GM12891 (cell line): ENCODE results near the gene PANK1.
A peak's percentile ranks its signal among the peaks of the same experiment; 100 is the strongest.
"Not testable (repeated sequence)": the region's sequence is repeated elsewhere in the genome, so short reads cannot be mapped to it uniquely, and the experiment has no call there.

Experiments used
- DNase-seq: peaks from one replicate; pipeline ENCODE4 v3.0.0; 2011; ENCODE audit warnings: low spot score; ENCODE audit not compliant: insufficient read length
- FAIRE-seq: peaks from 2 replicates; lab custom pipeline; 2011; peaks lifted over from hg19 to GRCh38; lab: Jason Lieb, UNC
- PAX5 ChIP-seq: IDR thresholded peaks from 2 replicates; pipeline ENCODE4 v1.6.1; 2011; ENCODE audit warnings: low read length, moderate library complexity, mild to moderate bottlenecking; ENCODE audit not compliant: insufficient read depth, severe bottlenecking
- POLR2A ChIP-seq: IDR thresholded peaks from 2 replicates; pipeline ENCODE4 v1.6.1; 2011; ENCODE audit warnings: low read depth, low read length, control low read depth
- POLR2AphosphoS5 ChIP-seq: IDR thresholded peaks from 2 replicates; pipeline ENCODE4 v1.6.1; 2011; ENCODE audit warnings: low read depth, low read length, control low read depth
- POU2F2 ChIP-seq: IDR thresholded peaks from 2 replicates; pipeline ENCODE4 v1.6.1; 2011; ENCODE audit warnings: low read depth, mild to moderate bottlenecking, control low read depth, low read length, moderate library complexity
- SPI1 ChIP-seq: IDR thresholded peaks from 2 replicates; pipeline ENCODE4 v1.6.1; 2011; ENCODE audit warnings: low read depth, low read length, control low read depth
- TAF1 ChIP-seq: IDR thresholded peaks from 2 replicates; pipeline ENCODE4 v1.6.1; 2011; ENCODE audit warnings: low read depth, low read length, control low read depth

Gene PANK1

GRCh38 chr10:89550509-89550908 lies 94.5 kb downstream of the PANK1 start:
- DNase-seq (no peak), FAIRE-seq (no peak)
- TF ChIP-seq PAX5 (no peak), POLR2A (no peak), POU2F2 (no peak), POLR2AphosphoS5 (no peak), SPI1 (no peak), TAF1 (no peak)

- TF ChIP-seq POU2F2 (no peak), POLR2A (no peak), PAX5 (no peak), SPI1 (no peak), TAF1 (no peak), POLR2AphosphoS5 (no peak)
- DNase-seq (no peak), FAIRE-seq (no peak)
Measured at GRCh38 chr10:89549510-89549909, 95.5 kb downstream of the PANK1 start.

DNA sequence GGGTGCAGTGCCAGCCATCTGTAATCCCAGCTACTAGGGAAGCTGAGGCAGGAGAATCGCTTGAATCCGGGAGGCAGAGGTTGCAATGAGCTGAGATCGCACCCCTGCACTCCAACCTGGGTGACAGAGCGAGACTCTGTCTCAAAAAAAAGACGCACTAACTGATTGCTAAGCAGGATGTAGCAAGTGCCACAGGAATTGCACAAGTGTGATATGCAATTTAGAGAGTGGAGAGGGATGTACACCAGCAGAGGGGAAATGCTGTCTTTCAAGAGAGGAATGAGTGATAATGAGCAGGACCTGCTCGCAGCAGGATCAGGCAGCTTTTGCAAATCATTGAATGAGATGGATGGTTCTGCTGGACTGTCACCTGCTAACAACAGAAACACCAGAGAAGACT lies 96.4 kb downstream of the PANK1 start:
- DNase-seq (no peak), FAIRE-seq (no peak)
- TF ChIP-seq POU2F2 (no peak), POLR2AphosphoS5 (no peak), POLR2A (no peak), SPI1 (no peak), PAX5 (no peak), TAF1 (no peak)

DNA sequence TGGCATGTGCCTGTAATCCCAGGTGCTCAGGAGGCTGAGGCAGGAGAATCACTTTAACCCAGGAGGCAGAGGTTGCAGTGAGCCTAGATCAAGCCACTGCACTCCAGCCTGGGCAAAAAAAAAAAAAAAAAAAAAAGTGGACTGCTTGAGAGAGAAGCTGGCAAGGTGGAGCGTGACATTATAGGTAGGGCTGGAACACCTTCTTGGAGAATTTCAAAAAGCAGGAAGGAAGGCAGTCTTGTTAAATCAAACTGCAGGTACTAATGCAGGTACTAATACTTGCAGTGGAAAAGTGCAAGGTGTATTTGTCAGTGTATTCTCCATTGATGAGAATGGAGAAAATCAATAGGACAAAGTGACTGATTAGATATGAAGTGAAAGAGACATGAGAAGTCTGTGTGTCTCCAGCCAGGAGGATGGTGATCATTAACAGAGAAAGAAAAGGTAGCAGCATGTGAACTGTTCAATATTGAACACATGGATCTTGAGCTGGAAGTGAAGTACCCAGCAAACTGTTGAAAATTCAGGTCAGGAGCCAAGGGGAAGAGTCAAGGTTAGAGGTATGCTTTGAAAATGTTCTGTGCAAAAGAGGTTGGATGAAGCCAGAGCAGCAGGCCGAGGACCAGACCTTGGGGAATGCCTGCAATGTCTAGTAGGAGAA lies 97.1 kb downstream of the PANK1 start:
- TF ChIP-seq SPI1 (no peak), POU2F2 (no peak), POLR2AphosphoS5 (no peak), POLR2A (no peak), PAX5 (no peak), TAF1 (no peak)
- no peak for FAIRE-seq
- no peak for DNase-seq

GRCh38 chr10:89546651-89547050 lies 98.4 kb downstream of the PANK1 start:
- not testable (repeated sequence) for DNase-seq, FAIRE-seq

DNA sequence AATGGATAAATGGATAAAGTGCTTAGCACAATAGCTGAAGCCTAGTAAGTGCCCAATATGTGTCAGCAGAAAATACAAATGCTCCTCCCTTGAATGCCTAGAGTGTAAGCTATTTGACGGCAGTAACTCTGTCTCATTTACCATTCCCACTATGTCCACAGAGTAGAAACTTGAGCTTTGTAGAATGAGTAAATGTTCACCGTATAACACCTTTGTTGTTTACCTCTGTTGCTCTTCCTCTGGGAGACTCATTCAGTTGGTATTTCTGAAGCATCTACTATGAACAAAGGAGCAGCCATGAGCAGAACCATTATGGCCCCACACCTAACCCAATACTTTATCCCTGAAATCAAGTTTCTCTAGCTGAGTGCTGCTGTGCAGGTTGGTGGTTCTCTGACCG lies 101.2 kb downstream of the PANK1 start:
- DNase-seq (no peak), FAIRE-seq (no peak)
- TF ChIP-seq PAX5 (no peak), POLR2AphosphoS5 (no peak), TAF1 (no peak), POU2F2 (no peak), POLR2A (no peak), SPI1 (no peak)

GRCh38 chr10:89540420-89540949 lies 104.6 kb downstream of the PANK1 start:
- DNase-seq (no peak), FAIRE-seq (no peak)
- TF ChIP-seq SPI1 (no peak), POLR2A (no peak), TAF1 (no peak), POU2F2 (no peak), POLR2AphosphoS5 (no peak), PAX5 (no peak)

DNA sequence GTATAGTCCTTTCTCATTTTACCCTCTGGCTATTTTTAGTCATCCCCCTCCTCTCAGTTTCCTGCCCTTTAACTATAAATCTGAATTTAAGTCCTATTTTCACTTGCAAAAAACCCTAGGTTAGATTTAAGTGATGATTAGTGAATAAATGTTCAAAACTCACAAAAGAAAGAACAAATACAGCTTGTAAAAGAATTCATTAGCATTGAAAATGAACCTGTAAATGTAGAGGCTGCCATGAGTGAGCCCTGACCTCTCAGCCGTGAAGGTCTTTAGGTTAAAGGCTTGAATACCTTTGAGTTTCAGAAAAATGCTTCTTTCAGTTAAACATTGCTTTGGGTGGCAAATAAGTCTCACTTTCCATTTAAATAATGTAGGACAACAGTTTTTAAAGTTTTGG lies 107.7 kb downstream of the PANK1 start:
- DNase-seq (no peak), FAIRE-seq (no peak)
- TF ChIP-seq PAX5 (no peak), TAF1 (no peak), POU2F2 (no peak), POLR2A (no peak), SPI1 (no peak), POLR2AphosphoS5 (no peak)

GRCh38 chr10:89536013-89536354 lies 109.1 kb downstream of the PANK1 start:
- TF ChIP-seq PAX5 (no peak), POLR2AphosphoS5 (no peak), POLR2A (no peak), TAF1 (no peak), SPI1 (no peak), POU2F2 (no peak)
- DNase-seq (no peak), FAIRE-seq (no peak)

- FAIRE-seq (no peak), DNase-seq (peak; percentile 32)
- TF ChIP-seq TAF1 (no peak), POLR2A (no peak), PAX5 (no peak), SPI1 (no peak), POLR2AphosphoS5 (no peak), POU2F2 (no peak)
Measured at GRCh38 chr10:89535171-89536012, 109.7 kb downstream of the PANK1 start, which contains the start of gene SLC16A12. SLC16A12 (minus strand) TSS chr10:89535594; CDS start chr10:89462578, 73,016 bp downstream.
